CD14-positive monocyte (primary cell): ENCODE measurements around the gene VTN. TPM values are rescaled to one million over a fixed set of nuclear protein-coding genes. Genes with fewer than 3 reads are reported as not detected.
A peak's percentile ranks its signal among the peaks of the same experiment; 100 is the strongest.

ENCODE experiments used
- DNase-seq, 3 donors: peaks; one replicate each; pipeline ENCODE4 v3.0.0-alpha.2; 2011 to 2022
- H2AFZ ChIP-seq: 2 replicates; pipeline ENCODE4 v1.6.0; 2012; ENCODE audit warnings: mild to moderate bottlenecking, low read depth, low read length, inconsistent platforms; ENCODE audit not compliant: insufficient read depth, poor library complexity, severe bottlenecking
- H3K27ac ChIP-seq, 2 donors: 1 replicate in 1 of 2; 2 replicates in 1 of 2; pipeline ENCODE4 v1.5.1; 2012 to 2013; ENCODE audit warnings: low read length in 2 of 2, control low read depth in 1 of 2, inconsistent platforms in 1 of 2, low read depth in 1 of 2, mild to moderate bottlenecking in 1 of 2
- H3K27me3 ChIP-seq, 2 donors: one replicate each; pipeline versions ENCODE4 v1.6.0 to v1.6.1; 2011 to 2013; ENCODE audit warnings: low read length in 2 of 2; ENCODE audit not compliant: control insufficient read depth in 2 of 2, insufficient read depth in 2 of 2
- H3K36me3 ChIP-seq, 2 donors: replicated peaks in 1 of 2; 1 replicate in 1 of 2; 2 replicates in 1 of 2; pipeline versions ENCODE4 v1.5.1 to v1.6.1; 2012 to 2013; ENCODE audit warnings: low read length in 2 of 2, control low read depth in 1 of 2, inconsistent platforms in 1 of 2, mild to moderate bottlenecking in 1 of 2; ENCODE audit not compliant: insufficient read depth in 2 of 2, control insufficient read depth in 1 of 2
- H3K4me1 ChIP-seq, 2 donors: 1 replicate in 1 of 2; 2 replicates in 1 of 2; pipeline versions ENCODE4 v1.5.1 to v1.6.1; 2012 to 2013; ENCODE audit warnings: low read length in 2 of 2, control low read depth in 1 of 2, inconsistent platforms in 1 of 2, mild to moderate bottlenecking in 1 of 2, moderate library complexity in 1 of 2; ENCODE audit not compliant: insufficient read depth in 2 of 2, control insufficient read depth in 1 of 2
- H3K4me2 ChIP-seq: replicated peaks from 2 replicates; pipeline ENCODE3; 2012; ENCODE audit warnings: low read length, moderate library complexity, mild to moderate bottlenecking; ENCODE audit not compliant: poor library complexity, severe bottlenecking; ENCODE audit errors: extremely low read depth
- H3K4me3 ChIP-seq, 3 experiments: fragments of 200-600 bp in 1 of 3; sonication (generic) in 1 of 3; replicated peaks in 1 of 3; 1 replicate in 2 of 3; 2 replicates in 1 of 3; pipeline ENCODE4 v1.5.1; 2011 to 2013; ENCODE audit warnings: low read length in 3 of 3, mild to moderate bottlenecking in 3 of 3, control low read depth in 2 of 3, low read depth in 2 of 3, inconsistent platforms in 1 of 3, moderate library complexity in 1 of 3
- H3K79me2 ChIP-seq: 2 replicates; pipeline ENCODE4 v1.6.0; 2012; ENCODE audit warnings: mild to moderate bottlenecking, control low read depth, inconsistent platforms, low read length, moderate library complexity; ENCODE audit not compliant: insufficient read depth
- H3K9ac ChIP-seq: 2 replicates; pipeline ENCODE4 v1.6.0; 2017; ENCODE audit warnings: low read length, mild to moderate bottlenecking; ENCODE audit not compliant: insufficient read depth, poor library complexity, severe bottlenecking
- H3K9me3 ChIP-seq, 2 donors: replicated peaks in 1 of 2; 1 replicate in 1 of 2; 2 replicates in 1 of 2; pipeline versions ENCODE4 v1.5.1 to v1.6.1; 2012 to 2013; ENCODE audit warnings: low read length in 2 of 2, control low read depth in 1 of 2; ENCODE audit not compliant: control insufficient read depth in 1 of 2, insufficient read depth in 1 of 2
- H4K20me1 ChIP-seq: 2 replicates; pipeline ENCODE4 v1.6.0; 2012; ENCODE audit warnings: mild to moderate bottlenecking, low read length, control low read depth, moderate library complexity; ENCODE audit not compliant: insufficient read depth
- H3K27ac Mint-ChIP-seq, 7 donors: one replicate each; pipeline ENCODE4 v1.8.0; 2020; ENCODE audit warnings: mild to moderate bottlenecking in 7 of 7, mixed read lengths in 7 of 7, moderate library complexity in 6 of 7, inconsistent platforms in 2 of 7
- H3K27me3 Mint-ChIP-seq, 3 donors: one replicate each; pipeline ENCODE4 v1.8.0; 2021 to 2022; ENCODE audit warnings: low read depth in 3 of 3, mild to moderate bottlenecking in 3 of 3, mixed read lengths in 3 of 3, moderate library complexity in 3 of 3, inconsistent platforms in 1 of 3
- H3K36me3 Mint-ChIP-seq, 2 donors: one replicate each; pipeline ENCODE4 v1.8.0; 2020; ENCODE audit warnings: mixed read lengths in 2 of 2, inconsistent platforms in 1 of 2, mild to moderate bottlenecking in 1 of 2
- H3K4me1 Mint-ChIP-seq: one replicate; pipeline ENCODE4 v1.8.0; 2020; ENCODE audit warnings: mild to moderate bottlenecking, mixed read lengths
- H3K4me3 Mint-ChIP-seq, 2 donors: one replicate each; pipeline ENCODE4 v1.8.0; 2020; ENCODE audit warnings: mild to moderate bottlenecking in 2 of 2, mixed read lengths in 2 of 2, moderate library complexity in 1 of 2
- H3K9me3 Mint-ChIP-seq, 7 donors: one replicate each; pipeline ENCODE4 v1.8.0; 2020 to 2022; ENCODE audit warnings: mixed read lengths in 7 of 7, mild to moderate bottlenecking in 6 of 7, moderate library complexity in 6 of 7, inconsistent platforms in 2 of 7
- CTCF ChIP-seq: fragments of 200-600 bp; IDR thresholded peaks from one replicate; pipeline ENCODE4 v1.8.0; 2022; ENCODE audit warnings: antibody characterized with exemption, mild to moderate bottlenecking
- WGBS: methylation state at CpG from one replicate; pipeline ENCODE4 v1.1.5; 2013; ENCODE audit warnings: missing lambda C conversion rate; ENCODE audit not compliant: insufficient coverage; 5-methylcytosine and 5-hydroxymethylcytosine counted together
- intact Hi-C, 2 donors: fragments of 100-400 bp; cut with micrococcal nuclease; formaldehyde crosslinking; loops; one replicate each; pipeline versions ENCODE4 v1.15.0 to v1.15.1; 2023
- polyA plus RNA-seq, 3 donors: library from polyadenylated mRNA; depleted of rRNA in 1 of 3; unstranded in 2 of 3; stranded (reverse) in 1 of 3; fragments of 300-500 nt in 2 of 3; fragments of >200 nt in 1 of 3; fragmentation: Illumina TruSeq in 2 of 3; gene quantifications; 1 replicate in 2 of 3; 2 replicates in 1 of 3; pipeline ENCODE4 v1.2.3, GENCODE V29; 2012 to 2021

The VTN gene
- polyA plus RNA-seq, 3 donors = not detected

- Histone ChIP-seq H3K79me2 (peaks cover 65% of the 10 kb centered on the region), H2AFZ (no peak overlapping the region), H3K9me3 (no peaks in the 10 kb centered on the region), H4K20me1 (peaks cover 4% of the 10 kb centered on the region), H3K36me3 (peaks cover 32 to 42% of the 10 kb centered on the region in 2 donors), H3K9ac (no peak overlapping the region), H3K4me1 (peaks cover 31 to 36% of the 10 kb centered on the region in 2 donors), H3K27ac (peak overlapping the region; percentile 57 to 96), H3K27me3 (no peaks in the 10 kb centered on the region), H3K4me2 (peak overlapping the region; percentile 96), H3K4me3 (peak overlapping the region in 1 of 3 experiments; percentile 93)
- TF ChIP-seq CTCF = no peak
- Mint-ChIP-seq H3K27me3 (peaks cover 0 to 1% (median 0%) of the 10 kb centered on the region in 3 donors), H3K4me1 (peaks cover 40% of the 10 kb centered on the region), H3K4me3 (peak overlapping the region; percentile 93 to 95), H3K27ac (peak overlapping the region; percentile 92 to 98 (median 96)), H3K9me3 (no peaks in the 10 kb centered on the region), H3K36me3 (peaks cover 32 to 45% of the 10 kb centered on the region in 2 donors)
- no CpG with 5 or more reads among the region's 1 CpG for WGBS
- DNase-seq = no peak
- intact Hi-C loops = loop anchor here in 1 of 2 donors (10.0 kb wide), 2 partner anchors 242 to 288 kb away; partner anchors contain the start of genes ALDOC, NLK and PIGS
These were observed 36.9 kb downstream of the VTN start for GRCh38 chr17:28333083-28333746.

DNA sequence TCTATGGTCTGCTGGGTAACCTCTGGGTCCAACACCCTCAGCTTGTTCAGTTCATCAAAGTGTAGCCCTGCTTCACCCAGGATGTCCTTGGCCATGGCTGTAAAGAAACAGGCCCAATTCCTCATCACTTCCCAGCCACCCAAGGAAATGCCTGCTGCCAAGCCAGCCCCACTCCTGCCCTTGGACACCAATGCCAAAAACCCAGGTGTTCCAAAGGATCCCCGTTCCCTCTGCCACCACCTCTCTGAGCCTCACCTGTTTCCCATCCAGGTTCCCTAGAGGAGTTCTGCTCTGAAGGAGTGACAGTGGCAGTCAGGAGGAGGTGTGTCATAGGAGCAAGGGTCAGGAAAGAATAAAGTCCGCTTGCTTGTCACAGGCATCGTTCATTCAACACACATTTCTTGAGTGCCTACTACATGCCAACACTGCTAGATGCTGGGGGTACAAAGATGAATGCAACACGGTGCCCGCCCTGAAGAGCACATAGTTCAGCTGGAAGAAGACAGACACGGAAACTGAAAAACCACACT is 38.2 kb downstream of the VTN start:
- no peak overlapping the region for H3K4me2 ChIP-seq
- no peak overlapping the region for H3K4me3 Mint-ChIP-seq
- H3K27ac ChIP-seq = peak overlapping the region in 1 of 2 donors; percentile 96
- no peak for DNase-seq
- no peaks in the 10 kb centered on the region for H3K27me3 ChIP-seq
- intact Hi-C loops = loop anchor here in 1 of 2 donors (10.0 kb wide), 2 partner anchors 243 to 287 kb away; partner anchors contain the start of genes ALDOC, NLK and PIGS
- peaks cover 35% of the 10 kb centered on the region for H3K4me1 Mint-ChIP-seq
- no CpG with 5 or more reads among the region's 6 CpGs for WGBS
- H3K9me3 Mint-ChIP-seq = no peaks in the 10 kb centered on the region
- TF ChIP-seq CTCF = no peak
- H4K20me1 ChIP-seq = no peaks in the 10 kb centered on the region
- peaks cover 41 to 56% of the 10 kb centered on the region in 2 donors for H3K36me3 Mint-ChIP-seq
- no peak overlapping the region for H3K4me3 ChIP-seq
- H3K79me2 ChIP-seq = peaks cover 53% of the 10 kb centered on the region
- peaks cover 42 to 55% of the 10 kb centered on the region in 2 donors for H3K36me3 ChIP-seq
- H3K27me3 Mint-ChIP-seq = peaks cover 0 to 1% (median 0%) of the 10 kb centered on the region in 3 donors
- H2AFZ ChIP-seq = no peak overlapping the region
- H3K9ac ChIP-seq = no peak overlapping the region
- H3K27ac Mint-ChIP-seq = peak overlapping the region in 3 of 7 donors; percentile 3 to 69 (median 25)
- no peaks in the 10 kb centered on the region for H3K9me3 ChIP-seq
- peaks cover 31 to 36% of the 10 kb centered on the region in 2 donors for H3K4me1 ChIP-seq
